GM12864 (cell line): Measurements from ENCODE around the gene ARMH1.

Experiments used
- DNase-seq: peaks from one replicate; pipeline ENCODE4 v3.0.0-alpha.2; 2011; ENCODE audit warnings: low read depth
- H3K4me3 ChIP-seq: 2 replicates; pipeline ENCODE4 v1.5.1; 2011; ENCODE audit warnings: mild to moderate bottlenecking, low read depth, low read length, control low read depth
- TF ChIP-seq, protein P1 (sequence below): IDR thresholded peaks from 2 replicates; pipeline ENCODE4 v1.5.1; 2011; ENCODE audit warnings: low read depth, mild to moderate bottlenecking, moderate library complexity, low read length, control low read depth, inconsistent platforms; ENCODE audit errors: missing control alignments

Gene ARMH1

DNA sequence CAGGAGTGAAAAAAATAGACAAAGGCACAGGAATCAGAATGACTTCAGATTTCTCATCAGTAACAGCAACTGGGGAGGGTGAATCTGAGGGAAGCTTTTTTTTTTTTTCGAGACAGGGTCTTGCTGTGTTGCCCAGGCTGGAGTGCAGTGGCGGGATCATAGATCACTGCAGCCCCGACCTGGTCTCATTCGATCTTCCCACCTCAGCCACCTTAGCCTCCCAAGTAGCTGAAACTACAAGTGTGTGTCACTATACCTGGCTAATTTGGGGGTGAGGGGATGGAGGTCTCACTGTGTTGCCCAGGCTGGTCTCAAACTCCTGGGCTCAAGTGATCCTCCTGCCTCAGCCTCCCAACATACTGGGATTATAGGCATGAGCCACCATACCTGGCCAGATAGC, 10.7 kb downstream of the ARMH1 start:
- H3K4me3 ChIP-seq = no peak overlapping the region
- TF ChIP-seq, protein P1, sequence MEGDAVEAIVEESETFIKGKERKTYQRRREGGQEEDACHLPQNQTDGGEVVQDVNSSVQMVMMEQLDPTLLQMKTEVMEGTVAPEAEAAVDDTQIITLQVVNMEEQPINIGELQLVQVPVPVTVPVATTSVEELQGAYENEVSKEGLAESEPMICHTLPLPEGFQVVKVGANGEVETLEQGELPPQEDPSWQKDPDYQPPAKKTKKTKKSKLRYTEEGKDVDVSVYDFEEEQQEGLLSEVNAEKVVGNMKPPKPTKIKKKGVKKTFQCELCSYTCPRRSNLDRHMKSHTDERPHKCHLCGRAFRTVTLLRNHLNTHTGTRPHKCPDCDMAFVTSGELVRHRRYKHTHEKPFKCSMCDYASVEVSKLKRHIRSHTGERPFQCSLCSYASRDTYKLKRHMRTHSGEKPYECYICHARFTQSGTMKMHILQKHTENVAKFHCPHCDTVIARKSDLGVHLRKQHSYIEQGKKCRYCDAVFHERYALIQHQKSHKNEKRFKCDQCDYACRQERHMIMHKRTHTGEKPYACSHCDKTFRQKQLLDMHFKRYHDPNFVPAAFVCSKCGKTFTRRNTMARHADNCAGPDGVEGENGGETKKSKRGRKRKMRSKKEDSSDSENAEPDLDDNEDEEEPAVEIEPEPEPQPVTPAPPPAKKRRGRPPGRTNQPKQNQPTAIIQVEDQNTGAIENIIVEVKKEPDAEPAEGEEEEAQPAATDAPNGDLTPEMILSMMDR = no peak
- DNase-seq = no peak

DNA sequence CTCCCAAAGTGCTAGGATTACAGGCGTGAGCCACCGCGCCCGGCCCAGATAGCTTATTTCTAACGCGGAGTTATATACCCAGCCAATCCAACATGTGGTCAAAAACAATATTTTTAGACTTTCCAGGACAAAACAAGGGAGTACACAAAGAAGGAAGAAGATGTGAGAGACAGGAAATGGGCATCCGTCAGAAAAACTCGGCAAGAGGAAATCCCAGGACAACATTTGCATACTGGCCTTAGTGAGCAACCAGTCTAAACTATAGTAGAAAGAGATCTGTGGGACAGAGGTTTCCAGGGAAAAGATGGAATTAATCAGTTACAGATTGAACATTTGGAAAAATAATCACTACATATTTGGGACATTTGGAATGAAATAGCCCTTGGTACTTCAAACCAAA, 11.4 kb downstream of the ARMH1 start:
- H3K4me3 ChIP-seq = no peak overlapping the region
- TF ChIP-seq, protein P1 = no peak
- DNase-seq = no peak

- TF ChIP-seq, protein P1 = no peak
- no peak overlapping the region for H3K4me3 ChIP-seq
- no peak for DNase-seq
Measured at GRCh38 chr1:44688760-44689446, 14.4 kb downstream of the ARMH1 start.

DNA sequence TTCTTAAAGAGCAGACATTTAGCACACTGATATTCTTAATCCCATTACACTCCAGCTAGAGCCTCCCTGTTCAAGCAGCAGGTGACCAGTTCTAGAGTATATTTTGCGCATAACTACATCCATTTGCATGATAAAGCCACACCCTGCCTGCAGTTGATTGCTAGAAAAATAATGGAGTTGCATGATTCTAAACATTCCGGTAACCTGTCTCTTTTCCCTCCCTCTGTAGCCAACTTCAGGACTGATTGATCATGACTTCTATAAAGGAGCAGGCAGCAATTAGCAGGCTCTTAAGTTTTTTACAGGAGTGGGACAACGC, 14.9 kb downstream of the ARMH1 start:
- TF ChIP-seq, protein P1 = no peak
- no peak overlapping the region for H3K4me3 ChIP-seq
- no peak for DNase-seq

- H3K4me3 ChIP-seq = no peak overlapping the region
- DNase-seq = no peak
Measured at GRCh38 chr1:44693159-44693558, 18.6 kb downstream of the ARMH1 start.

DNA sequence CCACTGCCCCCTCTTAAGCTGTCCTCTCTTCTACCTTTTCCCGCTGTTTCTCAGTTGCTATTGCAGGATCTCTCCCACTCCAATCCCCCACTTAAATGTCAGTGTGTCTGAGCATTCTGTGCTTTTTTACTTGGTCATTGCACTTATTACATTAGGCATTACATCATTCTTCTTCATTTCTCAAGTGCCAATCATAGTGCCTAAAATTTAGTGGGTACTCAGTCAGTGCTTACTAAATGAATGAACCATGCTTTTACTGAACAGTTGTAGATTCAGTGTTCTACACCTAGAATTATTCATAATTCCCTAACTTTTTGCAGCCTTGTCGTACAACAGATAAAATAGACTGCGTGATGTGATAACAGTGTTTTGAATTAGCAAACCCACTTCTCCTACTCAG, 19.4 kb downstream of the ARMH1 start:
- TF ChIP-seq, protein P1 = no peak
- H3K4me3 ChIP-seq = no peak overlapping the region
- no peak for DNase-seq

More at GRCh38 chr1:44693159-44693558, 18.6 kb downstream of the ARMH1 start:
- TF ChIP-seq, protein P1 = no peak

GRCh38 chr1:44694863-44695478, 20.5 kb downstream of the ARMH1 start:
- no peak overlapping the region for H3K4me3 ChIP-seq
- TF ChIP-seq, protein P1 = no peak
- peak; percentile 85 for DNase-seq
